Measurements from ENCODE around the gene SMKR1. TPM values are rescaled to one million over a fixed set of nuclear protein-coding genes. Genes with fewer than 3 reads are reported as not detected.
"Not testable (repeated sequence)": the region's sequence is repeated elsewhere in the genome, so short reads cannot be mapped to it uniquely, and the experiment has no call there.

The SMKR1 gene
- total and polyA plus RNA-seq, 3 donors from 2014 or later = 57.0 to 231 (median 210) TPM

- Histone ChIP-seq H3K4me3 (no peak overlapping the region), H3K9me3 (no peaks in the 10 kb centered on the region), H3K4me1 (peaks cover 5% of the 10 kb centered on the region), H3K36me3 (ENCODE audit: low read depth, missing control alignments) (no peaks in the 10 kb centered on the region), H3K27me3 (no peaks in the 10 kb centered on the region), H3K27ac (no peak overlapping the region)
- DNase-seq = no peak
- intact Hi-C loops (cut with DNase I; ENCODE audit: low total_unique reads) = loop anchor here (5.0 kb wide), 1 partner anchor 103 kb away; no protein-coding TSS in a partner anchor
- TF ChIP-seq POLR2A (IDR thresholded peaks at IDR 0.05) (no peak), CTCF (IDR thresholded peaks at IDR 0.05) (no peak)
Measured at GRCh38 chr7:129469930-129470329, 32.4 kb upstream of the SMKR1 start.

- TF ChIP-seq CTCF (IDR thresholded peaks at IDR 0.05) (no peak), POLR2A (IDR thresholded peaks at IDR 0.05) (no peak)
- no peak for DNase-seq
- WGBS, 2 donors = 92 to 100% methylated on average over 1 of the region's 1 CpG
- Histone ChIP-seq H3K27ac (no peak overlapping the region), H3K4me1 (peaks cover 5% of the 10 kb centered on the region), H3K4me3 (no peak overlapping the region), H3K27me3 (no peaks in the 10 kb centered on the region), H3K9me3 (no peaks in the 10 kb centered on the region), H3K36me3 (ENCODE audit: low read depth, missing control alignments) (no peaks in the 10 kb centered on the region)
- intact Hi-C loops (cut with DNase I; ENCODE audit: low total_unique reads) = loop anchor here (5.0 kb wide), 1 partner anchor 103 kb away; no protein-coding TSS in a partner anchor
Measured at GRCh38 chr7:129470411-129470810, 31.9 kb upstream of the SMKR1 start.

GRCh38 chr7:129471402-129471827 lies 30.9 kb upstream of the SMKR1 start:
- H3K36me3 ChIP-seq (ENCODE audit: low read depth, missing control alignments) = no peaks in the 10 kb centered on the region
- intact Hi-C loops (cut with DNase I; ENCODE audit: low total_unique reads) = loop anchor here (5.0 kb wide), 1 partner anchor 104 kb away; no protein-coding TSS in a partner anchor
- H3K9me3 ChIP-seq = no peaks in the 10 kb centered on the region

GRCh38 chr7:129475931-129476330 lies 26.4 kb upstream of the SMKR1 start:
- 65 to 74% methylated on average over 12 to 16 of the region's 27 CpGs for WGBS, 2 donors
- not testable (repeated sequence) for H3K4me1 ChIP-seq; H3K36me3 ChIP-seq (ENCODE audit: low read depth, missing control alignments)

More at GRCh38 chr7:129471402-129471827, 30.9 kb upstream of the SMKR1 start:
- no peaks in the 10 kb centered on the region for H3K27me3 ChIP-seq
- H3K4me1 ChIP-seq = peaks cover 5% of the 10 kb centered on the region
- no peak overlapping the region for H3K4me3 ChIP-seq
- no peak for TF ChIP-seq POLR2A (IDR thresholded peaks at IDR 0.05)
- no peak overlapping the region for H3K27ac ChIP-seq
- no peak for DNase-seq

GRCh38 chr7:129476398-129476797 lies 25.9 kb upstream of the SMKR1 start:
- DNase-seq; H3K4me1 ChIP-seq; intact Hi-C loops (cut with DNase I; ENCODE audit: low total_unique reads); H3K9me3 ChIP-seq; H3K4me3 ChIP-seq; H3K36me3 ChIP-seq (ENCODE audit: low read depth, missing control alignments); H3K27me3 ChIP-seq; H3K27ac ChIP-seq: not testable (repeated sequence)
- WGBS, 2 donors = 80 to 82% methylated on average over 2 to 19 of the region's 27 CpGs

More at GRCh38 chr7:129475931-129476330, 26.4 kb upstream of the SMKR1 start:
- H3K27me3 ChIP-seq; DNase-seq; H3K4me3 ChIP-seq; H3K9me3 ChIP-seq; H3K27ac ChIP-seq; intact Hi-C loops (cut with DNase I; ENCODE audit: low total_unique reads): not testable (repeated sequence)

- Histone ChIP-seq H3K4me3 (no peak overlapping the region), H3K4me1 (no peaks in the 10 kb centered on the region), H3K36me3 (ENCODE audit: low read depth, missing control alignments) (no peaks in the 10 kb centered on the region), H3K27ac (no peak overlapping the region), H3K27me3 (no peaks in the 10 kb centered on the region), H3K9me3 (no peaks in the 10 kb centered on the region)
- intact Hi-C loops (cut with DNase I; ENCODE audit: low total_unique reads) = no loop called here
- no peak for DNase-seq
- WGBS, 2 donors = 56 to 86% methylated on average over 1 of the region's 1 CpG
- TF ChIP-seq CTCF (IDR thresholded peaks at IDR 0.05) (no peak), POLR2A (IDR thresholded peaks at IDR 0.05) (no peak)
Measured at GRCh38 chr7:129479831-129480230, 22.5 kb upstream of the SMKR1 start.

All from testis (tissue), 3 donors.